HG03064 (cell line): Measurements from ENCODE around the gene CCDC167.

Source experiments
- ATAC-seq: cut with Tn5 transposase; IDR thresholded peaks from one replicate; pipeline ENCODE4 v1.9.1; 2021; ENCODE audit warnings: low read depth; ENCODE audit not compliant: unreplicated experiment

CCDC167 gene

DNA sequence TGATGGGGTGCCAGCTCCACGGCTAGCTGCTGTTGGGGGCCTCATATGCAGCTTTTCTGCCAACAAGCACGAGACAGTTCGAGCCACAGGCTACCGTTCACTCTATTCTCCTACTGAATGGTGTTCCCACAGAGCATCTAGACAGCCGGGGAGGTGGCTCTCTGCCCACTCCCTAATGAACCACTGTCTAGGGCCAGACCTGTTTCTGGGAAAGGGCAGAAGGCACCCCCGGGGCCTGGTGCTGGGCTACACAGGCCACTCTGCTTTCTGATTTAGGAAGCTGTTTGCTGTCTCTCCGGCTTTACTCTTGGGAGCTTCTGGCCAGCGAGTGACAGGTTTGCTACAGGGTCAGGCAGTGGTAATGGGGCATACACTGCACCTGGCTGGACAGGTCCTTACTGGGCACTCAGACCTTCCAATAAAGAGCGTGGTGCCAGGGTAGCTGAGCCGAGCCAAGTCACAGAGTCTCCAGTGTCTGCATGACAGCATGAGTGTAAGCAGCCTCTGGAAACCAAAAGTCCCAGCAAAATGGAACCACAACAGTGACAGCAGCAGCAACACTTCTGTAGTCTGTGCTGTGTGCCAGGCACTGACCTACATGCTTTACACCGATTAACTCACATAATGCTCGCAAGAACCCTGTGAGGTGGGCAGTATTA is 8.4 kb downstream of the CCDC167 start:
- no peak for ATAC-seq

DNA sequence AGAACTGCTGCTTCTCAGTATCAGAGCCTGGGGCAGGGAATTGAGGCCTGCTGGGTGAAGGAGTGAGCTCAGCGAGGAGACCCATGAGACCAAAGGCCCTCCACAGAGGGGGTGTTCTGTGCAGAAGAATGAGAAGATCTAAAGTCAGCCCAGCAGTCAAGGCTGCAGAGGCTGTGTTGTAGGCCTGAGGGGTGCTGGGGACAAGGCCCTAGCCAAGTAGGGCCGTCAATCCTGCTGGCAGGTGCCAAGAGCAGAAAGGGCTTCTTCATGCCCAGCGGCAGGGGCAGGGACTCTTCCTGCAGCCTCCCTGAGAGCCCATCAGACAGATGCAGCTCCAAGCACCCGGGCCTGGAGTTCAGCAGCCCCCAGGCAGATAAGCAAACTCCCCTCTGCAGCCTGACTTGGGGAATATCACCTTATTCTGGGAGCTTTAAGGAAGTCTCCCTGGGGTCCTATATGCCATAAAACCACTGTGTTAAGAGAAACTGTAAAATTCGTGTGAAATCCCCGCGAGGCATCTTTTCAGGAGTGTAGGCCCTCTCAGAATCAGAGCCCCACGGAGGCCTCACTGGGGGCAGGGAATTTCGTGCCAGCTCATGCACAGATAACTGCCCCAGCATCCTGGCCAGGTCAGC is 9.0 kb downstream of the CCDC167 start:
- ATAC-seq, result no peak

DNA sequence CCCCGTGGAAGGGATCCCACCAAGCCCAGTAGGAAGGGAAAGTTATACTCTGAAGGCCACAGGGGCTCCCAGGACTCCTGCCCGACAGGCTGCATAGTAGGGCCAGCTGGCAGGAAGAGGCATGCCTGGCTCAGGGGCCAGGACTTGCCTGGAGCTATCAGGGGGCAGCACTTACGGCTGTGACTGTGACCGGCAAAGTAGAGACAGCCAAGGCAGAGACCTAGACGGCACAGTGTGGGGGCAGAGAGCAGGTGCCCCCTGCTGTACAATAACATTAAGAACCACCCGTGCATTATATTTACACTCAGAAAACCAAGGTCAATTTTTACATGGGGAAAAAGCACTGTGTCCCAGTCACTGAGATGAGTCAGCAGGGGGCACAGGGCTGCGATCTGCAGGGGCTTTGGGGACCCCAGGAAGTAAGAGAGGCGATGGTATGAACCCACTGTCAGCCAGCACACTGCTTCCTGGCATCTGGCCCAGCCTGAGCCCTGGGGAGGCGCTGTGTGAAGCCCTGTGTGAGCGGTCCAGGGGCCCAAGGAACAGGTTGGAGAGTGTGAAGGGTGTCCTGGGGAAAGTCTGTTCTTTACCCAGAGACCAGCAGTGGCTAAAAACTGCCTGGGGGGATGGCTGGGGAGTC is 9.9 kb downstream of the CCDC167 start:
- ATAC-seq, result no peak

DNA sequence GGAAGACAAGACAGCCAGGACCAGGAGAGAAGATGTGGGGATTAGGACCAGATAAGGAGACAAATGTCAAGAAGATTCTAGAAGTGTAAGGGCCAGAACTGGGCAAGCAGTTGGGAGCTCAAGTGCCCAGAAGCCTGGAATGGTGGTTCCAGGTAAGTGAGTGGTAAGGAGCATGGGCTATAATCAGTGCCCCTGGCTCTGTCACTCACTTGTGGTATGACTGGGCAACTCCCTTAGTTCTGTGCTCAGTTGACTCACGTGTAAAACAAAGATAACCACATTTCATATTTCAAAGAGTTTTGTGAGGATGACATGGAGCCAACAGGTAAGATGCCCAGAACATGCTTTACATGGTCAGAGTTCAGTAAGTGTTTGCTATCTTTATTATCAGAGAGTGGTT is 11.2 kb downstream of the CCDC167 start:
- no peak for ATAC-seq

- ATAC-seq, result no peak
Observed at GRCh38 chr6:37487591-37488380, 11.9 kb downstream of the CCDC167 start.

DNA sequence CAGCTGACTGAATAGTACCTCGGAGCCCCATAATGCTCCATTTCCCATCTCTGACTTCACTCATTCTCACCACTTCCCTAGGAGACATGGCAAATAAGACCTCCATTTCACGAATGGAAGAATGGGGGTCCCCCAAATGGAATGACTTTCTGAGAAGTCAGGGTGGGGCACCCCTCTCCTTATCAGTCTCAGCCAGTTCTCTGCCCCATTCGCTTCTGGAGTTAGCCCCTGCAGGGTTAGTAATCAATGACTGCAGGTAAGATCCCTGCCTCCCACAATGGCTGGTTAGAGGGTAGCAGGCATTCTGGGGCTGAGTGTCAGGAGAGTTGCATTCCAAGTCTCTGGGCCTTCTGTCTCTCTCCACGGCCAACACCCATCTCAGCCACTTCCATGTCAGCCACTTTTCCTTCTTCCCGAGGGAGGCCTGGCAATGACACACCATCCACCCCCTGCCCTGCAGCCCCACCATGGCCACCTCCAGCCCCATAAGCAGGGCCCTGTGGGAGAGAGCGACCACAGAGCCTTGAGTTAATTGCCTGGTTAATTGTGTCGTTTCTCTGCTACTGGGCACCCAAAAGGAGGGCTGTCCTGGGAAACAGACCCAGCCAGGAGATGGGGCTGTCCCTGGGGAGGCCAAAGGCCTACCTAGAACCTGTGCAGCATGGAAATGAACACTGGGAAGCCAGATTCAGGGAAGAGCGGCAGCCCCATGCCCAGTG is 13.4 kb downstream of the CCDC167 start:
- ATAC-seq, result no peak

DNA sequence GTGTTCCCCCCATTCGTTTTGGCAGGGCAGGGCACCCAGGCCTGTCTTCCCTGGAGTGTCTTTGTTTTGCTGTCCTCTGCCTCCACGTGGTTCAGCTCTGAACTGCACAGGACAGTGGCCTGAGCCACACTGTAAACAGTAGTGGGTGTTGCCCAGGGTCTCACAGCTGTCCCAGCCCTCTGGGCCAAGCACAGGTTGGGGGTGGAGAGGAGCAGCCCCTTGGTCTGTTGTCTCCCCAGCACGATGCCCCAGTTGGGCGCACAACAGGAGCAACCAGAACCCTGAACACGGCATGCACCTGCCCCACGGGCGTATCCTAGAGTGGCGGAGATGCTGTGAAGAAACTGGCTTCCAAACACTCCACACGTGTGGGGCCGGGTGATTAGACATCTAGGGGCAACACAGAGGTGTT is 14.4 kb downstream of the CCDC167 start:
- no peak for ATAC-seq

DNA sequence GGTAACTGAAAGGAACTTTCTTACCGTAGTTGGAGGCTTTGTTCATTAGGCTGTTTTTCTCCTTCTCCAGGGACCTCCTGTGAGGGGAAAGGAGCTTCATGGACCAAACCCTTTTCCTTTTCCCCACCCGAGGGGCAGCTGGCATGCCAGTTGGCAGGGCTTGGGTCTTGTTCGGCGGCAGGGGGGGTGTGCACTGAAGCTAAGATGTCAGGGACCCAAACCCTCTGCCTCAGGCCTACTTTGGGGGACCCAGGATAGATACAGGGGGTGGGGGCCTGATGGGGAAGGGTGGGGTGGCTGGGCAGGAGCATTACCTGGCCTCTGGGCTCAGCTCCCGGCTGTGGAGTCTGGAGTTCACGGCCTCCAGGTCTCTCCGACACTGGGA is 14.9 kb downstream of the CCDC167 start:
- no peak for ATAC-seq

GRCh38 chr6:37483917-37484785 is 15.5 kb downstream of the CCDC167 start:
- ATAC-seq, result no peak

- no peak for ATAC-seq
Observed at GRCh38 chr6:37483252-37483901, 16.3 kb downstream of the CCDC167 start.

- ATAC-seq, result no peak
Observed at GRCh38 chr6:37482606-37483251, 17.0 kb downstream of the CCDC167 start.

DNA sequence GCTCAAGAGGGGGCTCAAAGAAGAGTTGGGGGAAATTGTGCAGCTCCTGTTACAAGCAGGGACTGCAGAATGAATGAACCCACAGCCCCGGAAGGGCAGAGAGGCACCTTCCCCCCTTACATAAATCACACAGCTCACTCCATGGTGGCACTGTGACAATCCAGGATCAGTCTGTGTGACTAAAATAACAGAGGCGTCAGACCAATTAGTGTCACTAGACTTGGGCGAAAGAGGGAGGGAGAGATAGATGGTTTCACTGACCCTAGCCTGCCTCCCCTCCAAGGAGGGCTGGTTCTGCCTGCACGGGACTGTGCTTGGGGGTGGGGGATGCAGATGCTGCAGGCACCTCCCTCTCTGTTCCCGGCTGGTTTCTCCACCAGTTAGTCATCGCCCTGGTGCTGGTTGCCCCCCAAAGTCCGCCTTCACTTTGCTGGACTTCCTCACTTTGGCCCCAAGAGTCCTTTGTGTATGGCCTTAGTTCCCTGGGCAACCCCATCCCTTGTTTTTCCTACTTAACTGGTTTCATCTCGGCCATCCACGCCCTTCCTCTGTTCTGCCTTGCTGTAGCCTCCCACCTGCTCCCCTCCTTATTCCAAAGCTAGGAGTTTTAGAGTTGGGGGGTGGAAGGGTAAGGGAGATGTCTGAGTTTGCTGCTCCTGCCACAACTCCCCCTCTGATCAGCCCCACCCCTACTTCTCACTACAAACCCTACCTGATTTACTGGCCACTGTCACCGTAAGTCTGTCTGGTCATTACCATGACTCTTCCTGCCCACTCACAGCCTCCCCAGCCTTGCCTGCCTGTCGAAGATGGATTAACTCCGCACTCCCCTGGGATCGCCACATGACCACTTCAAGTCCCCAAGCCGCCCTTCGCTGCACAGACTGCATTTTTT is 17.7 kb downstream of the CCDC167 start:
- no peak for ATAC-seq

GRCh38 chr6:37480951-37481534 is 18.6 kb downstream of the CCDC167 start:
- no peak for ATAC-seq

- no peak for ATAC-seq
Observed at GRCh38 chr6:37480118-37480736, 19.5 kb downstream of the CCDC167 start.

GRCh38 chr6:37479266-37479854 is 20.3 kb downstream of the CCDC167 start:
- ATAC-seq, result no peak

DNA sequence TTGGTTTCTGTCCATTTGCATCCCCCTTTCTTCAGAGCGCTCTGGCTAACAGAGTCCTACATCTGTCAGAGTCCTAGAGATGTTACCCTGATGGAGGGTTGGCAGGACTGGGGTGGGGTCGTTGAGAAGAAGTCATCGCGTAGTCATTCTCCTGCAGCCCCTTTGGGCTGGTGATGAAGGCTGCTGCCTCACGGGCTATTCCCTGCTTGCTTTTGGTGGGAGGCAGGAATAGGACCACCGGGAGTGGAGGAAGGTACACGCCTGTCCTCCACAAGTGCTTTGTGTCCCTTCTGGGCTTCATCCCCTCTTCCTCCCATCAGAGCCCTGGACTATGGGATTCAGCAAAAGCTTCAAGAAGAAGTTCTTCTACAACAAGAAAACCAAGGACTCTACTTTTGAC is 20.9 kb downstream of the CCDC167 start:
- ATAC-seq, result no peak
